Neural progenitor cell (in vitro differentiated cells): ENCODE measurements around the gene LGALS3. TPM values are rescaled to one million over a fixed set of nuclear protein-coding genes. Genes with fewer than 3 reads are reported as not detected.
A peak's percentile ranks its signal among the peaks of the same experiment; 100 is the strongest.

Experiments
- DNase-seq: peaks from one replicate; pipeline ENCODE4 v3.0.0-alpha.2; 2016; ENCODE audit warnings: low spot score
- H2AFZ ChIP-seq: fragments of 200-600 bp; sonication (generic); replicated peaks from 2 replicates; pipeline ENCODE4 v1.6.1; 2016; ENCODE audit warnings: antibody characterized with exemption
- H3F3A ChIP-seq: fragments of 200-600 bp; sonication (generic); 2 replicates; pipeline ENCODE4 v1.6.1; 2016; ENCODE audit warnings: antibody characterized with exemption, low read depth
- H3K27ac ChIP-seq: fragments of 200-600 bp; sonication (generic); 2 replicates; pipeline ENCODE4 v1.5.1; 2016; ENCODE audit warnings: mild to moderate bottlenecking
- H3K27me3 ChIP-seq: fragments of 200-600 bp; sonication (generic); 2 replicates; pipeline ENCODE4 v1.6.1; 2016; ENCODE audit warnings: mild to moderate bottlenecking, moderate library complexity
- H3K36me3 ChIP-seq: fragments of 200-600 bp; sonication (generic); 2 replicates; pipeline ENCODE4 v1.5.1; 2016
- H3K4me1 ChIP-seq: fragments of 200-600 bp; sonication (generic); 2 replicates; pipeline ENCODE4 v1.6.1; 2016; ENCODE audit warnings: mixed run types
- H3K4me2 ChIP-seq: fragments of 200-600 bp; sonication (generic); 2 replicates; pipeline ENCODE4 v1.6.1; 2016
- H3K4me3 ChIP-seq: fragments of 200-600 bp; sonication (generic); 2 replicates; pipeline ENCODE4 v1.5.1; 2016
- H3K79me2 ChIP-seq: fragments of 200-600 bp; sonication (generic); 2 replicates; pipeline ENCODE4 v1.6.1; 2016; ENCODE audit warnings: low read depth
- H3K9ac ChIP-seq: fragments of 200-600 bp; sonication (generic); 2 replicates; pipeline ENCODE4 v1.6.1; 2016
- H3K9me3 ChIP-seq: fragments of 200-600 bp; sonication (generic); 2 replicates; pipeline ENCODE4 v1.5.1; 2016; ENCODE audit warnings: low read depth
- H4K20me1 ChIP-seq: fragments of 200-600 bp; sonication (generic); 2 replicates; pipeline ENCODE4 v1.6.1; 2016; ENCODE audit warnings: low read depth
- H3K27ac Mint-ChIP-seq: 3 replicates; pipeline ENCODE4 v1.8.0; 2021; ENCODE audit warnings: mixed read lengths
- H3K27me3 Mint-ChIP-seq: 2 replicates; pipeline ENCODE4 v1.8.0; 2022; ENCODE audit warnings: low read depth, mild to moderate bottlenecking, inconsistent platforms, moderate library complexity, mixed read lengths; ENCODE audit not compliant: insufficient read depth
- H3K36me3 Mint-ChIP-seq: 3 replicates; pipeline ENCODE4 v1.8.0; 2021; ENCODE audit warnings: mixed read lengths
- H3K4me1 Mint-ChIP-seq: 3 replicates; pipeline ENCODE4 v1.8.0; 2021; ENCODE audit warnings: mixed read lengths
- H3K4me3 Mint-ChIP-seq: 3 replicates; pipeline ENCODE4 v1.8.0; 2021; ENCODE audit warnings: mild to moderate bottlenecking, moderate library complexity, mixed read lengths
- H3K9me3 Mint-ChIP-seq: 3 replicates; pipeline ENCODE4 v1.8.0; 2020; ENCODE audit warnings: mixed read lengths
- CTCF ChIP-seq: fragments of 200-600 bp; sonication (generic); IDR thresholded peaks from 2 replicates; pipeline ENCODE4 v1.5.1; 2017; ENCODE audit warnings: antibody characterized with exemption, mild to moderate bottlenecking
- EZH2 ChIP-seq: fragments of 200-600 bp; sonication (generic); IDR thresholded peaks from 2 replicates; pipeline ENCODE4 v1.6.1; 2017; ENCODE audit warnings: antibody characterized with exemption, mild to moderate bottlenecking, moderate library complexity
- EZH2phosphoT487 ChIP-seq: fragments of 200-600 bp; sonication (generic); IDR thresholded peaks from 2 replicates; pipeline ENCODE4 v1.6.1; 2017; ENCODE audit warnings: antibody characterized with exemption
- total RNA-seq: library from RNA; depleted of rRNA; stranded (reverse); fragments of >200 nt; gene quantifications from 2 replicates; pipeline ENCODE4 v1.2.3, GENCODE V29; 2015; ENCODE audit warnings: low replicate concordance

LGALS3 gene
- total RNA-seq, 1 donor from 2014 or later = not detected

- no peak for DNase-seq
- no peaks in the 10 kb centered on the region for H3K4me1 Mint-ChIP-seq
- Histone ChIP-seq H3K4me3 (no peak overlapping the region), H3F3A (peaks cover 10% of the 10 kb centered on the region), H3K4me1 (no peaks in the 10 kb centered on the region), H3K36me3 (peaks cover 70% of the 10 kb centered on the region), H4K20me1 (peaks cover 29% of the 10 kb centered on the region), H3K9ac (no peak overlapping the region), H3K4me2 (no peak overlapping the region), H3K27ac (no peak overlapping the region), H3K79me2 (peaks cover 34% of the 10 kb centered on the region), H2AFZ (no peak overlapping the region), H3K27me3 (no peaks in the 10 kb centered on the region), H3K9me3 (no peaks in the 10 kb centered on the region)
- peaks cover 31% of the 10 kb centered on the region for H3K36me3 Mint-ChIP-seq
- no peak overlapping the region for H3K27ac Mint-ChIP-seq
- no peaks in the 10 kb centered on the region for H3K27me3 Mint-ChIP-seq
- H3K4me3 Mint-ChIP-seq = no peak overlapping the region
- TF ChIP-seq EZH2phosphoT487 = no peak
- TF ChIP-seq EZH2 = no peak
- no peak for TF ChIP-seq CTCF
- H3K9me3 Mint-ChIP-seq = no peaks in the 10 kb centered on the region
Observed at GRCh38 chr14:55180006-55180405, 51.0 kb downstream of the LGALS3 start.

GRCh38 chr14:55180434-55180833 is 51.4 kb downstream of the LGALS3 start:
- H3K27ac Mint-ChIP-seq = no peak overlapping the region
- Histone ChIP-seq H3K36me3 (peaks cover 65% of the 10 kb centered on the region), H3K27ac (no peak overlapping the region), H3K79me2 (peaks cover 38% of the 10 kb centered on the region), H3K27me3 (no peaks in the 10 kb centered on the region), H4K20me1 (peaks cover 34% of the 10 kb centered on the region), H3K9me3 (no peaks in the 10 kb centered on the region), H3F3A (peaks cover 10% of the 10 kb centered on the region), H3K4me3 (no peak overlapping the region), H2AFZ (no peak overlapping the region), H3K4me1 (no peaks in the 10 kb centered on the region), H3K4me2 (no peak overlapping the region), H3K9ac (no peak overlapping the region)
- H3K36me3 Mint-ChIP-seq = peaks cover 31% of the 10 kb centered on the region
- no peak for TF ChIP-seq EZH2
- TF ChIP-seq EZH2phosphoT487 = no peak
- TF ChIP-seq CTCF = no peak
- no peaks in the 10 kb centered on the region for H3K4me1 Mint-ChIP-seq
- H3K4me3 Mint-ChIP-seq = no peak overlapping the region
- DNase-seq = no peak
- H3K27me3 Mint-ChIP-seq = no peaks in the 10 kb centered on the region
- no peaks in the 10 kb centered on the region for H3K9me3 Mint-ChIP-seq

GRCh38 chr14:55188686-55189295 is 59.7 kb downstream of the LGALS3 start:
- no peak for DNase-seq
- TF ChIP-seq EZH2phosphoT487 (no peak), EZH2 (no peak)
- Mint-ChIP-seq H3K4me3 (peak overlapping the region; percentile 96), H3K27me3 (no peaks in the 10 kb centered on the region), H3K27ac (no peak overlapping the region), H3K4me1 (peaks cover 19% of the 10 kb centered on the region), H3K36me3 (peaks cover 18% of the 10 kb centered on the region), H3K9me3 (no peaks in the 10 kb centered on the region)
- peaks cover 15% of the 10 kb centered on the region for H3K4me1 ChIP-seq
- no peaks in the 10 kb centered on the region for H3K27me3 ChIP-seq
- H3K27ac ChIP-seq = no peak overlapping the region
- H2AFZ ChIP-seq = no peak overlapping the region
- H3K4me3 ChIP-seq = peak overlapping the region; percentile 89
- peaks cover 14% of the 10 kb centered on the region for H3K36me3 ChIP-seq
- H3F3A ChIP-seq = peaks cover 12% of the 10 kb centered on the region
- no peaks in the 10 kb centered on the region for H3K9me3 ChIP-seq
- peaks cover 62% of the 10 kb centered on the region for H4K20me1 ChIP-seq
- peaks cover 74% of the 10 kb centered on the region for H3K79me2 ChIP-seq
- H3K4me2 ChIP-seq = peak overlapping the region; percentile 97
- H3K9ac ChIP-seq = no peak overlapping the region

- H3K27ac ChIP-seq = no peak overlapping the region
- H3F3A ChIP-seq = peaks cover 12% of the 10 kb centered on the region
- H3K27me3 ChIP-seq = no peaks in the 10 kb centered on the region
- no peak for TF ChIP-seq EZH2
- no peak for TF ChIP-seq CTCF
- no peak for TF ChIP-seq EZH2phosphoT487
- H2AFZ ChIP-seq = peak overlapping the region; percentile 71
- Mint-ChIP-seq H3K27ac (peak overlapping the region; percentile 86), H3K9me3 (no peaks in the 10 kb centered on the region), H3K36me3 (peaks cover 13% of the 10 kb centered on the region), H3K4me1 (peaks cover 19% of the 10 kb centered on the region), H3K27me3 (no peaks in the 10 kb centered on the region), H3K4me3 (peak overlapping the region; percentile 96)
- no peaks in the 10 kb centered on the region for H3K9me3 ChIP-seq
- peak overlapping the region; percentile 64 for H3K9ac ChIP-seq
- H3K4me1 ChIP-seq = peaks cover 15% of the 10 kb centered on the region
- H3K36me3 ChIP-seq = peaks cover 10% of the 10 kb centered on the region
- H3K4me3 ChIP-seq = peak overlapping the region; percentile 89
- H3K79me2 ChIP-seq = peaks cover 55% of the 10 kb centered on the region
- peak overlapping the region; percentile 97 for H3K4me2 ChIP-seq
- no peak for DNase-seq
- H4K20me1 ChIP-seq = peaks cover 43% of the 10 kb centered on the region
Observed at GRCh38 chr14:55190906-55191202, 61.8 kb downstream of the LGALS3 start.
